Pancreas (tissue), 10 donors: ENCODE measurements around the gene CABP7. TPM values are rescaled to one million over a fixed set of nuclear protein-coding genes. Genes with fewer than 3 reads are reported as not detected.
A peak's percentile ranks its signal among the peaks of the same experiment; 100 is the strongest.

Source experiments
- ATAC-seq, 4 donors: fragments of 200-7000 bp; cut with Tn5 transposase; one replicate each; pipeline versions ENCODE4 v1.8.0 to v1.9.1; 2020; ENCODE audit warnings: mild to moderate bottlenecking in 4 of 4, moderate library complexity in 4 of 4
- DNase-seq, 6 donors: peaks; one replicate each; pipeline ENCODE4 v3.0.0-alpha.2; 2020
- FAIRE-seq: peaks from 2 replicates; lab custom pipeline; 2012; peaks lifted over from hg19 to GRCh38; lab: Jason Lieb, UNC
- H3K27ac ChIP-seq, 4 donors: fragments of 200-600 bp; sonication (generic); 1 replicate in 3 of 4; 2 replicates in 1 of 4; pipeline versions ENCODE4 v1.5.0 to v1.8.0; 2020
- H3K27me3 ChIP-seq, 4 donors: fragments of 200-600 bp; one replicate each; pipeline ENCODE4 v1.8.0; 2021
- H3K36me3 ChIP-seq, 3 donors: fragments of 200-600 bp; sonication (generic) in 1 of 3; one replicate each; pipeline versions ENCODE4 v1.5.0 to v1.8.0; 2020 to 2021
- H3K4me1 ChIP-seq, 3 donors: fragments of 200-600 bp; one replicate each; pipeline ENCODE4 v1.8.0; 2021
- H3K4me3 ChIP-seq, 4 donors: fragments of 200-600 bp; sonication (generic) in 2 of 4; one replicate each; pipeline versions ENCODE4 v1.5.0 to v1.8.0; 2020 to 2021
- H3K9me3 ChIP-seq, 4 donors: fragments of 200-600 bp; one replicate each; pipeline ENCODE4 v1.8.0; 2021
- CTCF ChIP-seq, 4 donors: fragments of 200-600 bp; sonication (generic) in 3 of 4; IDR thresholded peaks; one replicate each; pipeline versions ENCODE4 v1.5.0 to v1.8.0; 2021; ENCODE audit warnings: antibody characterized with exemption in 4 of 4
- WGBS, 2 donors: extraction: QIAGEN DNeasy Blood & Tissue Kit; methylation state at CpG; one replicate each; pipeline ENCODE4 v1.1.7; 2013; 5-methylcytosine and 5-hydroxymethylcytosine counted together
- intact Hi-C, 3 donors: fragments of 100-400 bp; cut with DNase I; formaldehyde crosslinking; loops; one replicate each; pipeline versions ENCODE4 v1.11.1 to v1.14.2; 2022
- polyA plus RNA-seq, 2 donors: library from polyadenylated mRNA; stranded (reverse); fragments of 200-250 nt; gene quantifications; one replicate each; pipeline ENCODE4 v1.2.3, GENCODE V29; 2013
- total RNA-seq, 6 donors: library from RNA; stranded (reverse); fragmentation: NEBNext Ultra II Directional in 4 of 6; extraction: Animal tissue kit (Norgen Biotek cat#: 25700) in 4 of 6; gene quantifications; one replicate each; pipeline versions ENCODE4 v1.2.1 to v1.2.4, GENCODE V29; 2021 to 2023
- donor health status: healthy with polysubstance abuse.
- donor health status: DM: no; HTN: no; CAD: no; lungs with moderate emphysema.
- donor health status: DM: no; HTN: no; CAD: no.
- donor health status: control.
- donor health status: control.
- donor health status: Bipolar disorder and iron deficiency.
- donor health status: DM: yes; HTN: yes; CAD: no.
- donor health status: DM: no; HTN: no; CAD: no.
- donor health status: DM: no; HTN: no; CAD: no.
- donor health status: DM: yes; HTN: yes; CAD: no.

CABP7 gene
- total and polyA plus RNA-seq, 8 donors, result 0.56 to 17.9 (median 2.2) TPM

GRCh38 chr22:29695129-29695926 lies 24.5 kb upstream of the CABP7 start:
- H3K4me3 ChIP-seq, result no peak overlapping the region
- intact Hi-C loops, result loop anchor here in 1 of 3 donors (10.0 kb wide), 1 partner anchor 309 kb away; no protein-coding TSS in a partner anchor
- peak in 1 of 6 donors; percentile 57 for DNase-seq
- 92 to 94% methylated on average over 33 of the region's 33 CpGs for WGBS, 2 donors
- no peak overlapping the region for H3K27ac ChIP-seq
- H3K27me3 ChIP-seq, result no peaks in the 10 kb centered on the region
- H3K9me3 ChIP-seq, result no peaks in the 10 kb centered on the region
- peak in 1 of 4 donors; percentile 6 for ATAC-seq
- TF ChIP-seq CTCF (IDR thresholded peaks at IDR 0.05), result no peak
- no peaks in the 10 kb centered on the region for H3K4me1 ChIP-seq
- no peak for FAIRE-seq
- no peaks in the 10 kb centered on the region for H3K36me3 ChIP-seq

- DNase-seq (peak in 1 of 6 donors; percentile 24), FAIRE-seq (no peak), ATAC-seq (no peak)
- H3K27me3 ChIP-seq, result no peaks in the 10 kb centered on the region
- TF ChIP-seq CTCF (IDR thresholded peaks at IDR 0.05), result no peak
- 83 to 85% methylated on average over 16 of the region's 16 CpGs for WGBS, 2 donors
- H3K27ac ChIP-seq, result no peak overlapping the region
- no peak overlapping the region for H3K4me3 ChIP-seq
- intact Hi-C loops, result loop anchor here in 1 of 3 donors (10.0 kb wide), 1 partner anchor 307 kb away; no protein-coding TSS in a partner anchor
- H3K9me3 ChIP-seq, result no peaks in the 10 kb centered on the region
- H3K36me3 ChIP-seq, result no peaks in the 10 kb centered on the region
- peaks cover 7 to 20% (median 7%) of the 10 kb centered on the region in 3 donors for H3K4me1 ChIP-seq
Observed at GRCh38 chr22:29697853-29698598, 21.8 kb upstream of the CABP7 start.

GRCh38 chr22:29700206-29700899 lies 19.4 kb upstream of the CABP7 start:
- H3K4me1 ChIP-seq, result peaks cover 7 to 20% (median 7%) of the 10 kb centered on the region in 3 donors
- FAIRE-seq, result no peak
- no peaks in the 10 kb centered on the region for H3K9me3 ChIP-seq
- 69 to 70% methylated on average over 19 of the region's 19 CpGs for WGBS, 2 donors
- no peaks in the 10 kb centered on the region for H3K36me3 ChIP-seq
- H3K4me3 ChIP-seq, result no peak overlapping the region
- no peak overlapping the region for H3K27ac ChIP-seq
- no peak for TF ChIP-seq CTCF (IDR thresholded peaks at IDR 0.05)
- intact Hi-C loops, result no loop called here
- H3K27me3 ChIP-seq, result no peaks in the 10 kb centered on the region
- ATAC-seq, result no peak
- DNase-seq, result peak in 1 of 6 donors; percentile 52

- 50 to 53% methylated on average over 9 of the region's 9 CpGs for WGBS, 2 donors
- TF ChIP-seq CTCF (IDR thresholded peaks at IDR 0.05), result no peak
- peak in 1 of 4 donors; percentile 1 for ATAC-seq
- H3K9me3 ChIP-seq, result no peaks in the 10 kb centered on the region
- no peak overlapping the region for H3K4me3 ChIP-seq
- peaks cover 7 to 20% (median 7%) of the 10 kb centered on the region in 3 donors for H3K4me1 ChIP-seq
- no peaks in the 10 kb centered on the region for H3K27me3 ChIP-seq
- H3K36me3 ChIP-seq, result no peaks in the 10 kb centered on the region
- DNase-seq, result peak in 1 of 6 donors; percentile 30
- intact Hi-C loops, result no loop called here
- peak overlapping the region in 1 of 4 donors; percentile 44 for H3K27ac ChIP-seq
- no peak for FAIRE-seq
Observed at GRCh38 chr22:29700900-29701154, 19.0 kb upstream of the CABP7 start.
